ENCODE measurements around the gene OPN1MW. TPM values are rescaled to one million over a fixed set of nuclear protein-coding genes. Genes with fewer than 3 reads are reported as not detected.
"Not testable (repeated sequence)": the region's sequence is repeated elsewhere in the genome, so short reads cannot be mapped to it uniquely, and the experiment has no call there.

The OPN1MW gene
- total RNA-seq, 2 experiments from 2014 or later = not detected

DNA sequence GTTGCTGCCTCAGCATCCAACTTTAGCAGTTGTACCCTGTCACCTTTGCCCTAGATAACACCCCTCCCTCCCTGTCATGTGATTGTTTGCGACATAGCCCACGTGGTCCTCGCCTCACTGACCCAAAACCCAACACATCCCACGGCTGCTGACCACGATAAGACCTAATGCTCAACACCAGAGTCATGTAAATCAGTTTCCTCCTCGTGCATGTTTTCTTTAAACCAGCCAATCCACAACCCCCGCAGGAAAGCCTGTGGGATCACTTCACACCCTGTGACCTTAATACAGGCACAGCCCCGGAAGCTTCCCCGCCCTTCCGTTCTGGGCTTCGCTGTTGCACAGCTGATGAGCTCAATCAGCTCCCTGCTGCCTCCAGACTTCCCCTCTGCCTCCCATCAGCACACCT is 9.9 kb upstream of the OPN1MW start:
- not testable (repeated sequence) for H3K36me3 Mint-ChIP-seq, H3K27ac Mint-ChIP-seq, H3K27me3 Mint-ChIP-seq, H3K9me3 Mint-ChIP-seq, H3K4me3 Mint-ChIP-seq, DNase-seq, H3K4me1 Mint-ChIP-seq

DNA sequence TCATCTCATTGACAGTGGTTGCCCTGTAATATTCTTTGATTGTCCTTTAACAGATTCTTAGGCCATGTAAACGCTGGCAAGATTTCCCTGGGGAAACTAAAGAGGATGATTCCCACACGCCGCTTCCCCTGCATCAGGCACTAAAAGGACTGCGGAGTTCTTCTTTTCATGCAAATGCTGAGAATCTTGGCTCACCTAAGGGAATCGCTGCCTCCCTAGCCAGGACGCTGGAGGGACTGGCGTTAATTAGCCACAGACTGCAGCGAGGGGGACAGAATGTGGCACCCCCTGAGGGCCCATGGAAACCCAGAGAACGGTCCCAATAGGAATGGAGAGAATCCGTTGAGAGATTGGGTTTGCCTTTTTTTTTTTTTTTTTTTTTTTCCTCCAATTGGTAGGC is 8.0 kb upstream of the OPN1MW start:
- H3K4me3 Mint-ChIP-seq, H3K4me1 Mint-ChIP-seq, H3K27ac Mint-ChIP-seq, H3K9me3 Mint-ChIP-seq, DNase-seq, H3K36me3 Mint-ChIP-seq, H3K27me3 Mint-ChIP-seq: not testable (repeated sequence)

GRCh38 chrX:154183794-154184193 is 1.4 kb downstream of the OPN1MW start:
- not testable (repeated sequence) for H3K27me3 Mint-ChIP-seq, DNase-seq, H3K36me3 Mint-ChIP-seq, H3K4me1 Mint-ChIP-seq, H3K9me3 Mint-ChIP-seq, H3K27ac Mint-ChIP-seq, H3K4me3 Mint-ChIP-seq

GRCh38 chrX:154192846-154193245 is 10.4 kb downstream of the OPN1MW start:
- not testable (repeated sequence) for H3K27me3 Mint-ChIP-seq, H3K27ac Mint-ChIP-seq, H3K9me3 Mint-ChIP-seq, H3K4me1 Mint-ChIP-seq, H3K36me3 Mint-ChIP-seq, H3K4me3 Mint-ChIP-seq, DNase-seq

GRCh38 chrX:154194316-154194715 is 11.9 kb downstream of the OPN1MW start:
- DNase-seq, H3K4me3 Mint-ChIP-seq, H3K27me3 Mint-ChIP-seq, H3K36me3 Mint-ChIP-seq, H3K4me1 Mint-ChIP-seq, H3K9me3 Mint-ChIP-seq, H3K27ac Mint-ChIP-seq: not testable (repeated sequence)

GRCh38 chrX:154196466-154196865 is 14.1 kb downstream of the OPN1MW start:
- not testable (repeated sequence) for H3K27me3 Mint-ChIP-seq, H3K4me1 Mint-ChIP-seq, H3K36me3 Mint-ChIP-seq, DNase-seq, H3K27ac Mint-ChIP-seq, H3K9me3 Mint-ChIP-seq, H3K4me3 Mint-ChIP-seq

DNA sequence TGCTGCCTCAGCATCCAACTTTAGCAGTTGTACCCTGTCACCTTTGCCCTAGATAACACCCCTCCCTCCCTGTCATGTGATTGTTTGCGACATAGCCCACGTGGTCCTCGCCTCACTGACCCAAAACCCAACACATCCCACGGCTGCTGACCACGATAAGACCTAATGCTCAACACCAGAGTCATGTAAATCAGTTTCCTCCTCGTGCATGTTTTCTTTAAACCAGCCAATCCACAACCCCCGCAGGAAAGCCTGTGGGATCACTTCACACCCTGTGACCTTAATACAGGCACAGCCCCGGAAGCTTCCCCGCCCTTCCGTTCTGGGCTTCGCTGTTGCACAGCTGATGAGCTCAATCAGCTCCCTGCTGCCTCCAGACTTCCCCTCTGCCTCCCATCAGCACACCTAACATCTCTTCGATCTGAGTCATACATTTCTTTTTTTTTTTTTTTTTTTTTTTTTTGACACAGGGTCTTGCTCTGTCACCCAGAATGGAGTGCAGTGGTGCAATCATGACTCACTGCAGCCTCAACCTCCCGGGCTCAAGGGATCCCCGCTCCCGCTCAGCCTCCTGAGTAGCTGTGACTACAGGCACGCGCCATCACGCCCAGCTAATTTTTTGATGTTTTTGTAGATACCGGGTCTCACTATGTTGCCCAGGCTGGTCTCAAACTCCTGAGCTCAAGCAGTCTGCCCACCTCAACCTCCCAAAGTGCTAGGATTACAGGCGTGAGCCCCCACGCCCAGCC is 27.4 kb downstream of the OPN1MW start:
- not testable (repeated sequence) for H3K36me3 Mint-ChIP-seq, H3K4me3 Mint-ChIP-seq, H3K9me3 Mint-ChIP-seq, H3K4me1 Mint-ChIP-seq, DNase-seq, H3K27ac Mint-ChIP-seq, H3K27me3 Mint-ChIP-seq

GRCh38 chrX:154211057-154211456 is 28.7 kb downstream of the OPN1MW start:
- H3K4me3 Mint-ChIP-seq, H3K9me3 Mint-ChIP-seq, H3K36me3 Mint-ChIP-seq, DNase-seq, H3K27me3 Mint-ChIP-seq, H3K4me1 Mint-ChIP-seq, H3K27ac Mint-ChIP-seq: not testable (repeated sequence)

DNA sequence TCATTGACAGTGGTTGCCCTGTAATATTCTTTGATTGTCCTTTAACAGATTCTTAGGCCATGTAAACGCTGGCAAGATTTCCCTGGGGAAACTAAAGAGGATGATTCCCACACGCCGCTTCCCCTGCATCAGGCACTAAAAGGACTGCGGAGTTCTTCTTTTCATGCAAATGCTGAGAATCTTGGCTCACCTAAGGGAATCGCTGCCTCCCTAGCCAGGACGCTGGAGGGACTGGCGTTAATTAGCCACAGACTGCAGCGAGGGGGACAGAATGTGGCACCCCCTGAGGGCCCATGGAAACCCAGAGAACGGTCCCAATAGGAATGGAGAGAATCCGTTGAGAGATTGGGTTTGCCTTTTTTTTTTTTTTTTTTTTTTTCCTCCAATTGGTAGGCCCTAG is 29.1 kb downstream of the OPN1MW start:
- H3K4me1 Mint-ChIP-seq, H3K27ac Mint-ChIP-seq, H3K36me3 Mint-ChIP-seq: not testable (repeated sequence)

DNA sequence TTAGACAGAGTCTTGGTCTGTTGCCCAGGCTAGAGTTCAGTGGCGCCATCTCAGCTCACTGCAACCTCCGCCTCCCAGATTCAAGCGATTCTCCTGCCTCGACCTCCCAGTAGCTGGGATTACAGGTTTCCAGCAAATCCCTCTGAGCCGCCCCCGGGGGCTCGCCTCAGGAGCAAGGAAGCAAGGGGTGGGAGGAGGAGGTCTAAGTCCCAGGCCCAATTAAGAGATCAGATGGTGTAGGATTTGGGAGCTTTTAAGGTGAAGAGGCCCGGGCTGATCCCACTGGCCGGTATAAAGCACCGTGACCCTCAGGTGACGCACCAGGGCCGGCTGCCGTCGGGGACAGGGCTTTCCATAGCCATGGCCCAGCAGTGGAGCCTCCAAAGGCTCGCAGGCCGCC is 37.1 kb downstream of the OPN1MW start, which contains the start of gene OPN1MW2:
TSS of gene OPN1MW2 (plus strand) at position 301 of the 400 bp plus-strand sequence. CDS start at position 361, 60 bp downstream.
- H3K27ac Mint-ChIP-seq, H3K4me3 Mint-ChIP-seq, H3K27me3 Mint-ChIP-seq, H3K4me1 Mint-ChIP-seq, H3K36me3 Mint-ChIP-seq, DNase-seq, H3K9me3 Mint-ChIP-seq: not testable (repeated sequence)

More for the DNA sequence above, 29.1 kb downstream of the OPN1MW start:
- H3K27me3 Mint-ChIP-seq, DNase-seq, H3K4me3 Mint-ChIP-seq, H3K9me3 Mint-ChIP-seq: not testable (repeated sequence)

DNA sequence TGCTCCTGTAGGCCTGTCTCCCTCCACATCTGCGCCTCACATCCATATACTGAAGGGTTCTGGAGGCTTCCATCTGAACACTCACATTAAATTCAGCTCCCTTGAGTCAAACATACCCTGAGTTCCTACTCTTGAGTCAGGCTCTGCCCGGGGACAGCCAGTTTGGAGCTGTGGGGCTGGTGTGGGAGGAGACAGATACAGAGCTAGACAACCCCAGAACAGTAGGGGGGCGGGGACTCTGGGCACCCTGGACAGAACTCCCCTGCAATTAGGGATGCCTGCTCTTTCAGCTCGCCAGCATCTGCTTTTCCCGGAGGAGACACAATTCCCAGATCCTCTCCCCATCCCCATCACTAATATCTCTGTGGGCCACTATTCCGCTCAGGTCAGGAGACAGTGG is 42.9 kb downstream of the OPN1MW start:
- not testable (repeated sequence) for H3K27me3 Mint-ChIP-seq, H3K4me3 Mint-ChIP-seq, DNase-seq, H3K36me3 Mint-ChIP-seq, H3K4me1 Mint-ChIP-seq, H3K27ac Mint-ChIP-seq, H3K9me3 Mint-ChIP-seq

DNA sequence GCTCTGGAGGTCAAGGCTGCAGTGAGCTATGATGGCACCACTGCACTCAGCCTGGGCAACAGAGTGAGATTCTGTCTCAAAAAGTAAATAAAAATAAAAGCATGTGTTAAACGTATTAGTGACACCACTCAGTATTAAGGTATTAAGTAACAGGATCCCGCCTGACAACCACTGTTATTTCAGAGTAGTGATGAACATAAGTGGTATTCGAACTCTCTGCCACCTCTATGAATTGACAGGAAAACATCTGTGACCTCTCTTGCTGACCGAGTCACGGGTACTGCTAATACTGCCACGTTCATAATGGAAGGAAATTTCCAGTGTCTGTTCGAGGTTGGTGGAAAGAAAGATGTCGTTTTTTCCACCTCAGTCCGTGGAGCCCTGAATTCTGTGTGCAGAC is 44.3 kb downstream of the OPN1MW start:
- H3K36me3 Mint-ChIP-seq, H3K4me3 Mint-ChIP-seq, H3K27ac Mint-ChIP-seq, H3K9me3 Mint-ChIP-seq, DNase-seq, H3K4me1 Mint-ChIP-seq, H3K27me3 Mint-ChIP-seq: not testable (repeated sequence)

DNA sequence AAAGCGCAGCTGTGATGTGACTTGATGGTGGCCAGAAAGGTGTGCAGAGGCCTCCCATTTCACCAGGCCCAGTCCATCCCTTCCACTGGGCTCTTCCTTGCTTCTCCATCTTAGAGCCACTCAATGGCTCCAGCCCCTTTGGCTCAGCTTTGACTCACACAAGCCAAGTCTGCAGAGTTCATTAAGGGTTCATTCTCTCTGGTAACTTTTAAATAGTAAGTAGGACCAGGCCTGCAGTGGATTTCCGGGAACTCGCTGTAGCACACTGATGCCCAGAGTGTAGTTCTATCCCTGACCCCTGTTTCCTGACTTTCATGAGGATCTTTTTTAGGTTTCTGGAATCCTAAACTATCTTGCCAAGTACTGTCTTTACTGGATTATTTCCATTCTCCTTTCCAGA is 49.0 kb downstream of the OPN1MW start:
- not testable (repeated sequence) for H3K27ac Mint-ChIP-seq, H3K27me3 Mint-ChIP-seq, DNase-seq, H3K36me3 Mint-ChIP-seq, H3K4me1 Mint-ChIP-seq, H3K4me3 Mint-ChIP-seq, H3K9me3 Mint-ChIP-seq

- not testable (repeated sequence) for H3K9me3 Mint-ChIP-seq, H3K4me3 Mint-ChIP-seq, DNase-seq, H3K36me3 Mint-ChIP-seq, H3K27ac Mint-ChIP-seq, H3K27me3 Mint-ChIP-seq, H3K4me1 Mint-ChIP-seq
Measured at GRCh38 chrX:154233620-154234019, 51.2 kb downstream of the OPN1MW start.

GRCh38 chrX:154238939-154239559 is 56.7 kb downstream of the OPN1MW start:
- not testable (repeated sequence) for H3K36me3 Mint-ChIP-seq, DNase-seq

GRCh38 chrX:154239982-154240503 is 57.6 kb downstream of the OPN1MW start:
- H3K4me3 Mint-ChIP-seq, H3K27ac Mint-ChIP-seq, H3K9me3 Mint-ChIP-seq, H3K27me3 Mint-ChIP-seq, H3K4me1 Mint-ChIP-seq, H3K36me3 Mint-ChIP-seq, DNase-seq: not testable (repeated sequence)

More at GRCh38 chrX:154238939-154239559, 56.7 kb downstream of the OPN1MW start:
- H3K27me3 Mint-ChIP-seq, H3K9me3 Mint-ChIP-seq, H3K27ac Mint-ChIP-seq, H3K4me3 Mint-ChIP-seq, H3K4me1 Mint-ChIP-seq: not testable (repeated sequence)

All from activated naive CD8-positive, alpha-beta T cell treated with anti-CD3 and anti-CD28 coated beads for 36 hours (primary cell).